ENCODE measurements around the gene RHCE.

The RHCE gene

DNA sequence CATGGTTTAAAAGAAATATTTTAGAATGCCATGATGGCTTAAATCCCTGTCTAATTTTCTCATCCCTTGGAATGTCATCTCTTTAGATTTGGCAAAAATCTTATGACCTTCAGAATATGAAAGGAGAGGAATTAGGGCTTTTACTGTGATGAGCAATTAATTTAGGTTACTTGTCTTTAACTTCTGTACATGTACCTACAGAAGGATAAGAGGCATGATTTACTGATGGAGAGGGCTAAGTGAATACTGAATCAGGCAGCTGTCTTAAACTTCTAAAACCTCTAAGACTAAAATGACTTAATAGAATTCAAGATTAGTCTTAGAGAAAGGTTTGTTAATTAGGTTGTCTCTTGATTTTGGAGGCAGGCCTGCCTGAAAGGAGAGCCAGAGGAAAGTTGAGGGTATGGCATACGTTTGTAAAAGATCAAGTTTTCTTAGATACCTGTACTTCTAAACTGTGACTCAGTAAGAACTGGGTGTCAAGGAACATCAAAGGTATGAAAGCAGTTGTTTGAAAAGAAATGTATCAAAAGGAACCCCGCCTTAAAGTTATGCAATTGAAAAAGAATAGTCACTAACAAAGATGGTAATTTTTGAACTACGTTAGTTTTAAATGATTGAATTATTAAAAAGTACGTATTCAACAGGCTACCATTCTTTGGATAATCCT, 22.5 kb upstream of the RHCE start:
- peaks cover 4% of the 10 kb centered on the region for H3K36me3 Mint-ChIP-seq
- peak overlapping the region; percentile 64 for H3K27ac Mint-ChIP-seq
- H3K27me3 Mint-ChIP-seq = no peaks in the 10 kb centered on the region
- H3K4me3 Mint-ChIP-seq = peak overlapping the region; percentile 18
- H3K4me1 Mint-ChIP-seq (ENCODE audit: low read depth) = peaks cover 51% of the 10 kb centered on the region
- no peaks in the 10 kb centered on the region for H3K9me3 Mint-ChIP-seq (ENCODE audit: low read depth)

DNA sequence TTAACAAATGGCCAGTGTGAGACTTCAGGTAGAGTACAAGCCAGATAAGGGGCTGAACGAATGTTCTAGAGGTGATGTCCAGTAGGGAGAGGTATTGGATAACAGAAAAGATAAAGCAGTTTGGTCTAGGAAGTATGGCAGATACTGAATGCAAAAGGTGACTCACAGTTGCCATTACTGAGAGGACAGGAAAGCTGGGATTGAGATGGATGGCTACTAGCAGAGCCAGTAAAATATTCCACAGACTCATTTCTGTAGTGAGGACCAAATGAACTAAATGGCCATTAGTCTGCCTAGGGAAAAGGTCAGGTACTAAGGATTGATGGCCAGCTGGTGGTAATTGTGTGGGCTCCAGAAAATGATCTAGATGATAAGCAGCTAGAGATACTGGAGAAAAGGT, 21.6 kb upstream of the RHCE start:
- peaks cover 52% of the 10 kb centered on the region for H3K4me1 Mint-ChIP-seq (ENCODE audit: low read depth)
- peaks cover 4% of the 10 kb centered on the region for H3K36me3 Mint-ChIP-seq
- peak overlapping the region; percentile 43 for H3K27ac Mint-ChIP-seq

DNA sequence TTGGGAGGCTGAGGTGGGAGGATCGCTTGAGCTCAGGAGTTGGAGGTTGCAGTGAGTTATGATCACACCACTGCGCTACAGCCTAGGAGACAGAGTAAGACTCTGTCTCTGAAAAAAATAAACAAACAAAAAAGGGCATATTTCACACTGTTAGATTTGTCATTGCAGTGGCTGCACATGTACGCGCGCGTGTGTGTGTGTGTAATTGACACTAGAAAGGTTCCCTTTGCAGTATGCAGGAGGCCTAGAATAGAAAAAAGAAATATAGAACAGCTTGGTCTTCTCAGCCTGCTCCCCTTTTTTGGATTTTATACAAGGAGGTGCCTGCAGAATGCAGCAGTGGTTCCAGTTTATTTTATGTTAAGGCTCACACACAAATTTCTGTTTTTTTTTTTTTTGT, 18.7 kb upstream of the RHCE start:
- Mint-ChIP-seq H3K27me3 (no peaks in the 10 kb centered on the region), H3K36me3 (peaks cover 4% of the 10 kb centered on the region), H3K4me1 (ENCODE audit: low read depth) (peaks cover 64% of the 10 kb centered on the region), H3K9me3 (ENCODE audit: low read depth) (no peaks in the 10 kb centered on the region), H3K4me3 (no peak overlapping the region), H3K27ac (no peak overlapping the region)

More for the DNA sequence above, 21.6 kb upstream of the RHCE start:
- Mint-ChIP-seq H3K27me3 (no peaks in the 10 kb centered on the region), H3K9me3 (ENCODE audit: low read depth) (no peaks in the 10 kb centered on the region), H3K4me3 (no peak overlapping the region)

DNA sequence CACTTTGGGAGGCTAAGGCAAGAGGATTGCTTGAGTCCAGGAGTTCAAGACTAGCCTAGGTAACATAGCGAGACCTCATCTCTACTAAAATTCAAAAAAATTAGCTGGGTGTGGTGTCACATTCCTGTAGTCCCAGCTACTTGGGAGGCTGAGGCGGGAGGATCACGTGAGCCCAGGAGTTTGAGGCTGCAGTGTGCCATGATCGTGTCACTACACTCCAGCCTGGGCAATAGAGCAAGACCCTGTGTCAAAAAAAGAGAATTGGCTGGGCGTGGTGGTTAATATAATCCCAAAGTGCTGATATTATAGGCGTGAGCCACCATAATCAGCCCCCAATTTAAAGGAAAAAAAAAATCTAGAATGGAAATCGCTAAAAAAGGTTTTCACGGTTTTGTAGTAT, 17.0 kb upstream of the RHCE start:
- Mint-ChIP-seq H3K36me3 (peaks cover 4% of the 10 kb centered on the region), H3K27me3 (no peaks in the 10 kb centered on the region), H3K27ac (no peak overlapping the region), H3K4me1 (ENCODE audit: low read depth) (peaks cover 69% of the 10 kb centered on the region), H3K9me3 (ENCODE audit: low read depth) (no peaks in the 10 kb centered on the region), H3K4me3 (no peak overlapping the region)

DNA sequence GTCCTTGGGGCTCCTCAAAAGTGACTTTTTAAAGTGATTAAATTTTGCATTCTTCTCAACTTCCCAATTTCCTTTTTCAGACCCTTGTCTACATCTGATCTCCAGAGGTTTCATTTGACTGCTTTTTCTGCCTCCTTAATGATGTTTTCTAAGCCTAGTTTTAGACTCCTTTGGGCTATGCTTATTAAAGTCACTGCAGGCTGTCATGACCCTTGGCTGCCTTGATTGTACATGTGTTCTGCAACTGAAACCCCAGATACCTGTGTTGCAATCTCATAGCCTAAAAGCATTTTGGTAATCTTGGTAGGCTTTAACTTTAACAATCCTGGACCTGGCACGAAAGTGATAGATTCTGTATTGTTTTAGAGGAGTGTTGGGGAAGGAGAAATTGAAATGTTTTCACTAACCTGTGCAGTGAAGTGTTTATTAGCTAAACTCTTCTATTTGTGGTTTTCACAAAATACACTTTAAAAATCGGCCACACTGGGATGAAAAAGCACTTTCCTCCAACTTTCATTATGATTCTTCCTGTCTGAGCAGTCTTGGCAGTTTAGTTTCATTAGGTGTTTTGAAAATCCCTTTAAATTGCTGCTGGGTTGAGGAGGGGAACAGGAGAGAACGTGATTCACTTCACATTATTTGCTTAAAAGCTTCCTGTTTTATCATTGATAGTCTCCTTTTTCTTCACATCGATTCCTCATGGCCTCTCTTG, 14.9 kb upstream of the RHCE start:
- Mint-ChIP-seq H3K4me3 (peak overlapping the region; percentile 55), H3K27ac (peak overlapping the region; percentile 75), H3K27me3 (no peaks in the 10 kb centered on the region), H3K4me1 (ENCODE audit: low read depth) (peaks cover 62% of the 10 kb centered on the region), H3K9me3 (ENCODE audit: low read depth) (no peaks in the 10 kb centered on the region), H3K36me3 (no peaks in the 10 kb centered on the region)

DNA sequence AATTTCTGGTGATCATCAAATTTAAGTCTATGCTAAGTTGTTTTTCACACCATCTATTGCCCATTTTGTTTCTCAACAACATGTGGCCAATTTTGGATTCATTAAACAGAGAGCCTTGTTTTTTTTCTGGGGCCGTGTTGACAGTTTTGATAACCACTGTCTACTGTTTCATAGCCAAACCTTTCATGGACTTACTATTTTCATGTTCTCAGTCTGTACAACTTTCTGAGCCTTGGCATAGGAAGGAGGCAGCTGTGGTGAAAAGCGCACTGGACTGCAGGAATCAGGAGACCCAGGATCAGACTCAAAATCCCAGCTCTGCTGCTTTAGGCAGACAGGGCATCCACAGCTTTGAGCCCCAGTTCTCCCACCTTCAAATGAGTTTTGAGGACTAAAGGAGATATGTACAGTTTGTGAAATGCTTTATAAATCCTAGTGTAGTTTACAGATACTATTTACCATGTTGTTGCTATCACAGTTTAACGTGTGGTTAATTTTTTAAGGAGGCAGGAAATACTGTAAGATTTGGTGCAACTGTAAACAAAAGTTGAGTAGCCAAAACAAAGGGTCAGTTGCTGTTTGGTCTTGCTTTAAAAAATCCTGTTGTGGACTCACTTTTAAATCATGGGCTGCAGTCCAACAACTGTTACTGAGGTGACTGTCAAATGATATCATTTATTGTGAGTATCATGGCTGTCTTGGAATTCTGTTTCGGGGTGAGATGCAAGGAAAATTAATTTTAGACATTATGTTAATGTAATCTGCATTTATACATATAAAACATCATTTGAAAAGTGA, 13.0 kb upstream of the RHCE start:
- no peaks in the 10 kb centered on the region for H3K9me3 Mint-ChIP-seq (ENCODE audit: low read depth)
- H3K4me1 Mint-ChIP-seq (ENCODE audit: low read depth) = peaks cover 68% of the 10 kb centered on the region
- peak overlapping the region; percentile 92 for H3K4me3 Mint-ChIP-seq
- no peaks in the 10 kb centered on the region for H3K27me3 Mint-ChIP-seq
- H3K36me3 Mint-ChIP-seq = no peaks in the 10 kb centered on the region
- H3K27ac Mint-ChIP-seq = peak overlapping the region; percentile 76

DNA sequence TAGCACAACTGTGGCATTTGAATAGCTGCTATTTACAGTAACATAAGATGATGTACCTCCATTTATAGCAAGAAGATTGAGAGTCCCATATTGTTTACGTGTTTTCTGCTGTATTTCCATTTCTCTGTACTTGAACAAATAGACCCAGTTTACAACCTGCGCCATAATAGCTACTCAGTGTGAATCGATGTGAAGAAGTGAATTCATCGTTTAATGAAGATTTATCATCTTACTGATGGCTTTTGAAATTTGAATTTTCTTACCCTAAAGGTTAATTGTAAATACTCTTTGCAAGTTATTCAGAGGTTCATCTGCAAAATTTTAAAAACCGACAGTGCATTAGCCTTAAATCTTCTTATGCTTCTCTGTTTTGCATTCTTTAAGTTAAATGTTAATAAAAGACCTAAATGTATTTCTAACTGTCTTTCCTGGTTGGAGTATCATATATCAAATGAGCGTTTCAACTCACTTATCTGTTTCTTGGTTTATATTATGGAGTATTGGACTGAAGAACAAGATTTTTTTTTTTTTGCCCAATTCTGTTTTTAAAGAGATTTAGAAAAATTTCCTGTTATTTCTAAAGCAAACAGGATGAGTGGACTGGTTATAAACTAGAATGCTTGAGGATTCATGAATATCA, 12.2 kb upstream of the RHCE start:
- Mint-ChIP-seq H3K9me3 (ENCODE audit: low read depth) (no peaks in the 10 kb centered on the region), H3K27ac (peak overlapping the region; percentile 86), H3K36me3 (no peaks in the 10 kb centered on the region), H3K4me3 (peak overlapping the region; percentile 92), H3K4me1 (ENCODE audit: low read depth) (peaks cover 65% of the 10 kb centered on the region), H3K27me3 (no peaks in the 10 kb centered on the region)

DNA sequence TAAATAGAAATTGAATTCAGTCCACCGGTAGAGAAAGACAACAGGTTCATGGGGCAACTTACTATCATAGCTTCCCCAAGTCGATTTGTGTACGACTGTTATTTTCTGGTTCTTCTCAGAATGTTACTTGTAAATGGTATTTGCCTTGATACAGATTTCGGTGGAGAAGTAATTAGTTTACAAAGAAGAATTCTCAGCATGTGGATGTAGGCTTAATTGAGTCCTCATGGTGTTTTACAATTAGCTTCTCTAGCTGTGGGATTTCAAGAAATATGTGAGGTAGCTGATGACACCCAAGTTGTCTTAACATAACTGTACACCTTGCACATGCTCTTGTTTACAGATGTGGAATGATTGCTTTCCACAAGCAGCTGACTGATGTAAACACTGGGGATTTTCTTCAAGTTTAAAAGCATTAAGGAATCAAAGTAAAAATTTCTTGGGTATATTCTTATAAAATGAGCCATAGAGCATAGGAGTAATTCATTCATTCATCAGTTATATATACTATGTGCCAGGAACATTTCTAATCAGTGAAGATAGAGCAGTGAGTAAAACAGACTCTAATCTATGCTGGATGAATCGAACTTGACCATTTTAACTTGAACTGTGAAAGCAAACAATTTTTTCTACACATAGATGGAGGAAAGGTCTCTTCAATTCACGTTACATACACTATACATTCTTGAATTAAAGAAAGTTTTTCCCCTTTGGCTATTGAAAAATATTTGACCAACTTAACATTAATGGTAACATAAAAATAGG, 11.5 kb upstream of the RHCE start:
- Mint-ChIP-seq H3K4me1 (ENCODE audit: low read depth) (peaks cover 61% of the 10 kb centered on the region), H3K4me3 (peak overlapping the region; percentile 92), H3K36me3 (no peaks in the 10 kb centered on the region), H3K27me3 (no peaks in the 10 kb centered on the region), H3K27ac (peak overlapping the region; percentile 86), H3K9me3 (ENCODE audit: low read depth) (no peaks in the 10 kb centered on the region)

DNA sequence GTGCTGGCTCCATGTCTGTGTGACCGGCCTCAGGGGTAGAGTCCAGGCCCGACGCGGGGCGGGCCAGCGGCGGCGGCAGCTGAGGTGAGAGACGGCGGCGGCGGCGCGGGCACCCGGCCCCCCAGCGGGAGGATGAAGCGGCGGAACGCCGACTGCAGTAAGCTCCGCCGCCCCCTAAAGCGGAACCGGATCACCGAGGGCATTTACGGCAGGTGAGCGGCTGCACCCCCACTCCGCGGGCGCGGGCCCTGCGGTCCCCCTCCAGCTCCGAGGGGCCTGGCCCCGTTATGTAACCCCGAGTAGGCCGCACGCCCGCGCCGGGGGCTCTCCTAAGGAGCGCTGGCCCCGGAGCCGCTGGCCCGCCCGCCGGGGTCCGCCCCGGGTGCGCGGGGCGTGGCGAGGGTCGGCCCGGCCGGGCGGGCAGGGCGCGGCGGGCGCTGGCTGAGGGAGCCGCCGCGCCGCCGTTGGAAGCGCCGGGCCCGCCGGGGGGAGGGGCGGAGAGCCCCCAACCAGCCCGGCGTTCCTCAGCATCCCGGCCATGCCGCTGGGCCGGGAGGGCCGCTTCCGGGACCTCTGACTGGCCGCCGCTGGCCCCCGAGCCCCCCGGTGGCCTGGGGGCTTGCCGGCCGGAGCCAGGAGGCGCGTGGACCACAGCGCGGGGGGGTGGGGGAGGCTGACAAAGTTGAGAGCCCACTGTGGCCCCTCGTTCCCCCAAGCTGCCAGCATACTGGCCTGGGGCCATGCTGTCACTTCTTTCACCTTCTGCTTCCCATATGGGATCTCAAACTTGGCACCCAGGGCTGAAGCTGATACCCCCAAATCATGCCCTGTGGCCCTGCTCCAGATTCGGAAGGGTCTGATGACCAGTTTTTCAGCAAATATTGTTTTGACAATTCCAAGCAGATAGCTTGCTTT, 10.6 kb upstream of the RHCE start:
- Mint-ChIP-seq H3K36me3 (no peaks in the 10 kb centered on the region), H3K4me3 (peak overlapping the region; percentile 92), H3K27ac (peak overlapping the region; percentile 86), H3K27me3 (no peaks in the 10 kb centered on the region), H3K9me3 (ENCODE audit: low read depth) (no peaks in the 10 kb centered on the region), H3K4me1 (ENCODE audit: low read depth) (peaks cover 52% of the 10 kb centered on the region)

DNA sequence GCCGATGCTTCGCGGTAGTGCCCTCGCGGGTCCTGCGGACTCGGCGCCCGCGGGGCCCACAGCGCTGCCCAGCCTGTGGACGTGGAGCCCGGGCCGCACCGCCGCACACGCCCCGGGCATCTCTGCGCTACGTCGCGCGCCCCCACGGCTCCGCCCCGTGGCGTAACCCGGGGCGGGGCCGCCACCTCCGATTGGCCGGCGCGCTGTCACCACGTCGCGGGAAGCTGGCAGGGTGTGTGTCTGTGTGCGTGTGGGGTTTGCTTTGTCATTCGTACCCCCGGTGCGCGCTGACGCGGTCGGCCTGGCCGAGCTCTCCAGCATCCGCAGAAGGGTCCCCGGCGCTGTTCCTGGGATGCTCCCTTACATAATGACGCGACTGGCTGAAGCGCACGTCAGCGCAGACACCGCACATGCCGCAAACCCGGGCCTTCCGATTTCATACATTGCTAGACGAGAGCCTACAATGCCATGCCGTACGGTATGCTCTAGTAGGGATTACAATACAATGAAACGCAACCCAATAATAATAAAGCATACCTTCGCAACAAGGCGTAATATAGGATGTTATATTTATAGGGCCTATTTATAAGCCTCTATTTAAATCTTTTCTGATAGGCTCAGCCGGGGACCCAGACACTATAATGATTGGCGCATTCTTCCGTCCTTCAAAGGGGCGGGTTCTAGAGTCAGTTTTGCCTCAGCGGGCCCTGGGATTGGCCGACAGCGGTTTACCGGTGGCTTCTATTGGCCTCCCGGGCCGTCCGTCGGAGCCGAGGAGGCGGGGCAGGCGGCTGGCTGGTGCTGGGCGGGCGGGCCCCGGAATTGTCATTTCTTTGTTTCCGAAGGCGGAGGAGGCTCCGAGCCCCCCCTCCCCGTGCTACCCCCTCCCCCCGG, 9.7 kb upstream of the RHCE start, which contains the start of gene MACO1:
Gene MACO1, plus strand, starts transcription at position 825 of the 894 bp plus-strand sequence. CDS start 202 bp downstream, outside the sequence.
- Mint-ChIP-seq H3K27me3 (no peaks in the 10 kb centered on the region), H3K36me3 (no peaks in the 10 kb centered on the region), H3K27ac (peak within 1 kb of the TSS; percentile 100), H3K9me3 (ENCODE audit: low read depth) (no peaks in the 10 kb centered on the region), H3K4me3 (peak within 1 kb of the TSS; percentile 97), H3K4me1 (ENCODE audit: low read depth) (peaks cover 43% of the 10 kb centered on the region)

DNA sequence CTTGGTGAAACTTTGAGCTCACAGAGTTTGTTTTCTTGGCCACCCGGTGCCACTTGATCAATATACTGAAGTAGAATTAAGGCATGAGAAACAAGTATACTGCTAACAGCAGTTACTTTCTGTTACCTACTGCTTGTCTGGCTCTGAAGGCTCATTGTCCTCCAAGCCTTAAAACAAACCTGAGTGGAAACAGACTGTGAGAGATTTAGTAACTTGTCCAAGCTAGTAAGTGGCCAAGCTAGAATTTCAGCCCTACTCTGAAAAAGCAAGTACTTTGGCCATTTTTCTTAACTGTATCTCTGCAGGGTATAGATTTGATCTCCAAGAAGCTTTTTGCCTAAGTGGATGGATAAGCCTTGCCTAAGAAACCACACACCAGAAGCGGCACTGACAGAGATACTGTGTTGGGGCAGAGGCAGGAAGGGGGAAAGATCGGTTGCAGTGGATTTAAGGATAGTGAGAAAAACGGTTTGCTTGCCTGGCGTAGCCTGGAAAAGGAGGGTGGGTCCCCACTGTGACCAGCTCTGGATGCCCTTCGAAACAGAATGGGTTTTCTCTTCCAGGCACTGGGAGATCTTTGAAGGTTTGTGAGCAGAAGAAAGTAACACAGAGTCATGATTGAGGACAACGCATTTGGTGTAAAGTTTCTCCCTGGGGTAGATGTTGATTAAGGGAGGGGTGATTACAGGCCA, 8.0 kb upstream of the RHCE start:
- H3K9me3 Mint-ChIP-seq (ENCODE audit: low read depth) = no peaks in the 10 kb centered on the region
- peak overlapping the region; percentile 75 for H3K4me3 Mint-ChIP-seq
- no peak overlapping the region for H3K27ac Mint-ChIP-seq
- peaks cover 26% of the 10 kb centered on the region for H3K4me1 Mint-ChIP-seq (ENCODE audit: low read depth)
- no peaks in the 10 kb centered on the region for H3K27me3 Mint-ChIP-seq
- no peaks in the 10 kb centered on the region for H3K36me3 Mint-ChIP-seq

DNA sequence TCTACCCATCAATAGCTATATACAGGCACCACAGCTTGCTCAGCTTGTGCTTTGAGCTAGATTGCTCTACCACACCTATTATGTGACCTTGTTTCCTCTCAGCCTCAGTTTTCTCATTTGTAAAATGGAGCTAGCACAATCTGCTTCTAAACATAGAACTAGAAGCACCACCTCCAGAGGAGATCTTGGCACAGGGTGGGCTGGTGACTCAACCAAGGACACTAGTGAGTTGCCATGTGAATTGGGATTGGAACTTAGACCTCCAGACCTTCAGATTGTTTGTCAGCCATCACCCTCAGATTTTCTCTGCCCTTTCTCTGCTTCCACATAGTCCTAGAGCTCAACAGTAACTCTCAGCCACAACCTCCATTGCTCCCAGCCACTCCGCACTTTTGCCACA, 7.1 kb upstream of the RHCE start:
- Mint-ChIP-seq H3K36me3 (no peaks in the 10 kb centered on the region), H3K27ac (no peak overlapping the region), H3K4me3 (no peak overlapping the region), H3K4me1 (ENCODE audit: low read depth) (peaks cover 17% of the 10 kb centered on the region), H3K27me3 (no peaks in the 10 kb centered on the region), H3K9me3 (ENCODE audit: low read depth) (no peaks in the 10 kb centered on the region)
